HG03439 (cell line): ENCODE measurements around the gene ARMH4.

Experiments used
- ATAC-seq: cut with Tn5 transposase; IDR thresholded peaks from one replicate; pipeline ENCODE4 v1.9.1; 2021; ENCODE audit warnings: mild to moderate bottlenecking, moderate library complexity; ENCODE audit not compliant: unreplicated experiment

The ARMH4 gene, protein sequence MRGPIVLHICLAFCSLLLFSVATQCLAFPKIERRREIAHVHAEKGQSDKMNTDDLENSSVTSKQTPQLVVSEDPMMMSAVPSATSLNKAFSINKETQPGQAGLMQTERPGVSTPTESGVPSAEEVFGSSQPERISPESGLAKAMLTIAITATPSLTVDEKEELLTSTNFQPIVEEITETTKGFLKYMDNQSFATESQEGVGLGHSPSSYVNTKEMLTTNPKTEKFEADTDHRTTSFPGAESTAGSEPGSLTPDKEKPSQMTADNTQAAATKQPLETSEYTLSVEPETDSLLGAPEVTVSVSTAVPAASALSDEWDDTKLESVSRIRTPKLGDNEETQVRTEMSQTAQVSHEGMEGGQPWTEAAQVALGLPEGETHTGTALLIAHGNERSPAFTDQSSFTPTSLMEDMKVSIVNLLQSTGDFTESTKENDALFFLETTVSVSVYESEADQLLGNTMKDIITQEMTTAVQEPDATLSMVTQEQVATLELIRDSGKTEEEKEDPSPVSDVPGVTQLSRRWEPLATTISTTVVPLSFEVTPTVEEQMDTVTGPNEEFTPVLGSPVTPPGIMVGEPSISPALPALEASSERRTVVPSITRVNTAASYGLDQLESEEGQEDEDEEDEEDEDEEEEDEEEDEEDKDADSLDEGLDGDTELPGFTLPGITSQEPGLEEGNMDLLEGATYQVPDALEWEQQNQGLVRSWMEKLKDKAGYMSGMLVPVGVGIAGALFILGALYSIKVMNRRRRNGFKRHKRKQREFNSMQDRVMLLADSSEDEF

DNA sequence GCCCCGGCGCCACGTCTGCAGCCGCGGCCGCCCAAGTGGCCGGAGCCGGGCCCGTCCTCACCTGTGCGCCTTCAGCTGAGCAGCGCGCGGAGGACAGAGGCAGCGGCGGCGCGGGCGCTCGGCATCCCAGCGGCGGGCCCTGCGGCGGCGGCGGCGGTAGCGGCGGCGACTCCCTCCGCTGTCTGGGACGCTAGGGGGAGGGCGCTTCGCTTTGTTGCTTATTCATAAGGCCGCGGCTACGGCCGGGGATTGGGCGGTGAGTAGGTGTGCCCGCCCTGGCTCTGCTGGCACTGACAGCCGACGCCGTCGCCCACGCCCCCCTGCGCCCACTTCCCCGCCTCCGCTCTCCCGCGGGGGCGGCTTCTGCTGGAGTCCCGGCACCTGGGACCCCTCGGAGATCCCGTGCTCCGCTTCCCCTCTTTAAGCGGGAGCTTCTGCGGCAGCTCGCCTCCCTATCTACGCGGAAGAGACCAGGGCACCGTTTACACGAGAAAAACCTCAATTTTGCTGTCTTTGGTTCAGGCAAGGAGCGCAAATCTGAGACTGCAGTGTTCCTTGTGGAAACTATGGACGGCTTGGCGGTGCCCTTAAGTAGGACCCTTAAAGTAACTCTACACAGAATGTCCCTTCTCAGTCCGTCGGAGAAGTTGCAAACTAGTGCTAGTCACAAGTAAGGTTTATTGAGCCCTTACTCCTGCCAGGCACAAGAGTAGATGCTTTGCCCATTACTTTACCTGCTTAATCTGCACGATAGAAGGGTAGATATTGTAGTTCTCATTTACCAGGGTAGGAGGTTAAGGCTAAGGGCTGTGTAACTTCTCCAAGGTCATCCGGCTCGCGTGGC, at the start of gene ARMH4:
Gene ARMH4 (minus strand): TSS at position 200 of the 844 bp plus-strand sequence. CDS start 12,855 bp downstream, outside the sequence.
- peak; percentile 97 for ATAC-seq

DNA sequence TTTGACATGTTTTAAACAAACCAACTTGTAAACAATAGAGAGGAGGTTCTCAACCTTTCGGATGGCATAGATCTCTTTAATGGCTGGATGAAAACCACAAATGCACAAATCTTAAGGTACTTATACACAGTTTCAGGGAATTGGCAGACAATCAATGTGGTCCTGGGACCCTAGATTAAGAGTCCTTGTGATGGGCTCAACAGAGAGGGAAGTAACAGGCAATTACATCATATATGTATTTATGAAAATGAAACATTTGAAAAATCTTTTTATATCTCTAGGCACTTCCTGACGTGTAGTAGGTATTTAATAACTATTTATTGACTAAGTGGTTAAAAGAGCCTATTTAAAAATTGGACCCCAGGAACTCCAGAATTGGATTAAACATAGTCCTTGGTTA, 48.8 kb upstream of the ARMH4 start:
- no peak for ATAC-seq

DNA sequence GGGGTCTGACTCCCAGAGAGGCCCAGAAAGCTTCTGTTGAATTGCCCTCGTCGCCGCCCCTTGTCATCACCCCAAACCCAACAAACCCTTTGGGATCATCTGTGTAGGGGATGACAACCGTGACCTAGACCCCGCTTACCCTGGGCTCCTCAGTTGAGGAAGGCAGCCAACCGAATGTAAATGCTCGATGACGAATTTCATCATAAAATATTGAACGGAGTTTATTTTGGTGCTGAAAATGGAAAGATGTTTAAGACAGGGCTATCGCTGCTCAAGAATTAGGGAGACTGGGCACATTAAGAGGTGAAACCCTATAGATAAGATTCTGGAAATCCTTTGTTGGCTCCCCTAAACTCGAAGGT, 48.4 kb upstream of the ARMH4 start:
- peak; percentile 18 for ATAC-seq

DNA sequence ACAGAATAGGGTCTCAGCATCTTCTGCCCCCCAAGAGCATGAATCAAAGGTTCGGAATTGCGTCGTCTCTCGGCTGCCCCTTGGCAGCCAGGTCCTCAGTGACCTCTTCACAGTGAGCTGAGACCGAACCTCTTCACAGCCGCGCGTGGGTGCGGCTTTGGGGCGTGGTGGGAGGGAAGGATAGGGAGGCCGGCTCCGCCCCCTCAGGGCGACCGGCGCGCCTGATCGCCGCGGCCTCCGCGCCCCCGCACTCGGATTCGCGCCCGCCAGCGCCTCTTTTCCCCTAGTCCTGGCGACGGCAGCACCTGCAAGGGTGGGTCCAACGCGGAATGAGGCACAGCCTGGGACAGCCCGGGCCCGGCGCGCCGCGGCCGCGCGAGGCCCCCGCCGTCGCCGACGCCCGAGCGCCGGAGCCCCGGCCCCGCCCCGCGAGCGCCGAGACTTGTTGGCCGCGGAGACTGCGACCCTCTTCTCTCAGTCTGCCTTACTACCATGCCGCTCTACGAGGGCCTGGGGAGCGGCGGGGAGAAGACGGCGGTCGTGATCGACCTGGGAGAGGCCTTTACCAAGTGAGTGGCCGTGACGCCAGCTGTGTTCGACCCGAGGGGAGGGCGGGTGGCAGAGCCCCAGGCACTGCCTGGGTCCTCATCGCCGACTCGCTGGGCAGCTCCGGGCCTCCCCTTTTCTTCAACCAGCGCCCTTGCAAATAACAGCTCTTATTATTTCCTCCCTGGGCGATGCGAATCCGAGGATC, 47.9 kb upstream of the ARMH4 start, which contains the start of gene ACTR10:
Gene ACTR10 (plus strand): TSS at position 424 of the 754 bp plus-strand sequence. CDS start 69 bp downstream, at position 493.
- peak; percentile 94 for ATAC-seq

DNA sequence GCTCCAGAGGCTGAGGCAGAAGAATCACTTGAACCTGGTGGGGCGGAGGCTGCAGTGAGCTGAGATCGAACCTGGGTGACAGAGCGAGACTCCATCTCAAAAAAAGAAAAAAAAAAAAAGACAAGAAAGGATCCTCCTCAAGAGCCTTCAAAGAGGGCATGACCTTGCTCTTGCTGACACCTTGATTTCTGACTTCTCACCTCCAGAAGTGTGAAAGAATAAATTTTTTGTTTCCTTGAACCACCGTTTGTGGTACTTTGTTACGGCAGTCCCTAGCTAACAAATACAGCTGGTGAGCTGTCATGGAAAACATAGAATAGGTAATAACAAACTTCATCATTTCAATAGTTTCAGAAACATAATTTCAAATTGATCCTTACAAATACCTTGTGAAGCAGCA, 46.1 kb upstream of the ARMH4 start:
- ATAC-seq, result no peak

DNA sequence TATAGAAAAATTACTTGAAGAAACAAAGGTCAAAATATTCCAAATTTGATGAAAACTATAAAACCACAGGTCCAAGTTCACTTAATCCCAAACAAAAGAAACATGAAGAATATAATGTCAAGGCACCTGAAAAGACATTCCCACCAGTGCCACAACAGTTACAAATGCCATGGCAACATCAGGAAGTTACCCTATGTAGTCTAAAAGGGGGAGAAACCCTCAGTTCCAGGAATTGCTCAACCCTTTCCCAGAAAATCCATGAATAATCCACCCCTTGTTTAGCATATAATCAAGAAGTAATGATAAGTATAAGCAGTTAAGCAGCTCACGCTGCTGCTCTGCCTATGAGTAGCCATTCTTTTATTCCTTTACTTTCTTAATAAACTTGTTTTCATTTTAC, 44.2 kb upstream of the ARMH4 start:
- ATAC-seq, result no peak

DNA sequence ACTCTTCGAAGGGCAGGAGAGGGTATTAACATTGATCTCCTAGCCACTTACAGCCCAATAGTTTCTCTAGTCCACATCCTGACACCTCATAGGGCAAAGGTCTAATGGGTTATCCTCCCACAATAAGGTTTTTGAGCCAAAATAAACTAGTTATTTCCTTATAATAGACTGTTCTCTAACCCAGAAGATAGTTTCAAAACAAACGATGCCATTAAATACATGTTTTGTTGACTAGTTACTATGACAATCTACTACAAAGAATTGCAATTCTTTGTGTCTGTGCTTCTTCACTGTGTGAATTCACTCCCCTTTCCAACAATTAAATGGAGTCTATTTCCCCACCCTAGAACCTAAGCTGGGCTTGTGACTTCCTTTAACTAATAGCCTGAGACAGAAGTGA, 41.5 kb upstream of the ARMH4 start:
- ATAC-seq, result no peak

DNA sequence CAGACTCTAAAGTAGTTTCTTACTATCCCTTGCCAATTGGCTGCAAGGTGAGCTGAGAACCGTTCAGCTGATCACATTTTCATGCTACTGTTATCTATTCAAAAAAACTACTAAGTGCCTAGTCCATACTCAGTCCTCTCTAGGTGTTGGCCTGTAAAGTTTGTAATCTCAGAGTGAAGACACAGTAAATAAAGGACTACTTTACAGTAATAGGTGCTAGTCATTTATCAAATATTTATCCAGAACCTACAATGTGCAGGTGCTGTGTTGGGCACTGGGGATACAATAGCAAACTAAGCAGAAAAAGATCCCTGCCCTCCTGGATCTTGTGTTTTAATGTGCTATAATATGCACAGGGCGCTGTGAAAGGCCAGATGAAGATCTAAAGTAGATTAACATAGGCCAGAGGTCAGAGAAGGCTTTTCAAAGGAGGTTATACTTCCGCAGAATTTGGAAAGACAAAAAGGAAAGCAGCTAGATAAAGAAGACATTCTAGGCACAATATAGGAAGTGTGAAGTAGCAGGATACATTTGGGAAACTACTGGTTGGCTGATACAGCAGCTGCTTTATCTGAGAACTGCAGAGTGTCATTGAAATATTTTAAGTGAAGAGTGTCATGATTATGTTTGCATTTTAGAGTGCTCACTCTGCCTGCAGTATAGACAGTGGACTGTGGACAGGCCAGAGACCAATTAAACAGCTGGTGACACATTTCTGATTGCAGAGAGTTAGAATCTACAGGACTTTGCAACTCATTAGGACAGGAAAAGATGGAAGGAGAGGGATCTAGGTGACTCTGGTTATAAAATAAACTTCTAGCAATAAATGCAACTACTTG, 40.0 kb upstream of the ARMH4 start:
- no peak for ATAC-seq

DNA sequence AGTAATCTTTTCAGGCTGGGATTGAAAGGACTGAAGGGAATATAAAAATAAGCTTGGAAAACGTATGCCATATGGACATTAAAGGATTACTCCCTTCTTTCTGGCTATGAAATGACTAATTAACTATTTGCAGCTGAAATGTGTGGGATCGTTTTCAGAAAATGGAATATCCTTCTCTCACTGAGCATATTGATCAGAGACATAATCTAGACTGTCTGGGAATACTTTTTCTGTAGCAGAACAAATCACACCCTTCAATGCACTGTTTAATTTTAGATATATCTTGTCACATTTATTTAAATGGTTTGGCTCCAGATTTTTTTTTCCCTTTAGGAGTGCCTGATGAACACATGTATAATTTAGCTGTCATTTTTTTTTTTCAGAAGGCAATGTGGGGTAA, 37.2 kb upstream of the ARMH4 start:
- ATAC-seq, result no peak

DNA sequence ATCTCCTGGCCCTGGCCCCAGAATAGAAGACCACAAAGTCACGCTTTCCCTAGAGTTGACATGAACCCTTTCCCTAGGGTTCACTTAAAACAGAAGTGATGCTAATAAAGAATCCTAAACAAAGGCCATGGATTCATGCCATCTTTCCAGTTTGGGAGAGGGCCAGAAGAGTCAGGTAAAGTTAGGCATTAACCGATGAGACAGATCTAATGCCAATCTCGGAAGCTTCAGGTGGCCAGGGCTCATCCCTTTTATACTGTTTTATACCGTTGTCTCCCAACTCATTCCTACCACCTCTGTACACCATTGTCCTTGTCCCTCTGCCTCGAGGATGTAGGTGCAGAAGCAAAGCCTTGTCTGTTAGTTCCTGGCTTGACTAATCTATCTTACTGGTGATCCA, 25.1 kb upstream of the ARMH4 start:
- ATAC-seq, result no peak

DNA sequence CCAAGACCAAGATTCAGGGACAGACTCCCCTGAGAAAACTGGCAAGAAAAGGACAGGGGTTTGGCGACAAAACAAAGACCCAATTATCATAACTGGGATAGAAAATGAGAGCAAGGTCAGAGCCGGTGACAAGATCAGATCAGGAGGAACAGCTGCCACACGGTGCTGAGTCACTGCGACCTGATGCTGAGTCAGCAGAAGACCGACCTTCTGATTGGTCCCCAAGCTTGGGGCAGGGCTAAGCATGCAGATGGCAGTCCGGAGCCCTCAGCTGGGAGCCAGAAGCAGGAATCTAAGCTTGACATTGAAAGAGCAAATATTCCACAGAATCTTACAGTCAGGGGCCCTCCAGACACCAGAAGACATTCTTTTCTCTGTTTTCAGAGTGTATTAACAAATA, 19.1 kb upstream of the ARMH4 start:
- peak; percentile 70 for ATAC-seq

DNA sequence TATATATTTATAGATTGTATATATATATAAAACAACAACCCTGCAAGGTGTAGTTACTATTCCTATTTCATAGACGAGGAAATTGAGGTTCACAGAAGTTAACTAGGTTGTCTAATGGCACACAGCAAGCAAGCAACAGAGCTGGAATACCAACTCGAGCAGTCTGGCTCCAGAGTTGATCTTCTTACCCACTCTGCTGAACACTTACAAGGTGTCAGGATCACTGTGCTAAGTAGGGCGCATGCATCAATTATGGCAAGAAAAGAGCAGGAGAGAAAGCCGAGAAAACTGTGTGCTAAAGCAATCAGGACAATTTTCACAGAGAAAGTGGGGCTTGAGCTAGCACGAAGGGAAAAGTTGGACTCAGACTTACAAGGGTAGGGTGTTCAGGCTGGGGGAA, 15.9 kb upstream of the ARMH4 start:
- ATAC-seq, result no peak

DNA sequence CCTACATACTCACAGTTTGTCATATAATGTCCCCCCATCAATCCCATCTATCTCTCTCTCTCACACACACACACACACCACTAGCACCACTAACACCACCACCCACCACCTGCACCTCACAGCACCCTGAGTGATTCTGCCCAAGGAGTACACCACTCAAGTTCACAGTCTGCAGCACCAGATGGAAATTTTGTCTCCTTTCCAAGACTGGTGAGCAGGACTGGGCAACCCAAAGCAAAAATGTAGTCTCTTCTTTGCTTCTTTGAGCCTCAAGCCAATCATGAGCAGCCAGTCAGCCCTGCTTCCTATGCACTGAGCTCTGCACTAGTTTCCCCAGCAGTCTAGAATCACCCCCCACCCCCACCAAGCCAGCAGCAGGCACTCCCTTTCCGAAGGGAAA, 15.0 kb upstream of the ARMH4 start:
- no peak for ATAC-seq

DNA sequence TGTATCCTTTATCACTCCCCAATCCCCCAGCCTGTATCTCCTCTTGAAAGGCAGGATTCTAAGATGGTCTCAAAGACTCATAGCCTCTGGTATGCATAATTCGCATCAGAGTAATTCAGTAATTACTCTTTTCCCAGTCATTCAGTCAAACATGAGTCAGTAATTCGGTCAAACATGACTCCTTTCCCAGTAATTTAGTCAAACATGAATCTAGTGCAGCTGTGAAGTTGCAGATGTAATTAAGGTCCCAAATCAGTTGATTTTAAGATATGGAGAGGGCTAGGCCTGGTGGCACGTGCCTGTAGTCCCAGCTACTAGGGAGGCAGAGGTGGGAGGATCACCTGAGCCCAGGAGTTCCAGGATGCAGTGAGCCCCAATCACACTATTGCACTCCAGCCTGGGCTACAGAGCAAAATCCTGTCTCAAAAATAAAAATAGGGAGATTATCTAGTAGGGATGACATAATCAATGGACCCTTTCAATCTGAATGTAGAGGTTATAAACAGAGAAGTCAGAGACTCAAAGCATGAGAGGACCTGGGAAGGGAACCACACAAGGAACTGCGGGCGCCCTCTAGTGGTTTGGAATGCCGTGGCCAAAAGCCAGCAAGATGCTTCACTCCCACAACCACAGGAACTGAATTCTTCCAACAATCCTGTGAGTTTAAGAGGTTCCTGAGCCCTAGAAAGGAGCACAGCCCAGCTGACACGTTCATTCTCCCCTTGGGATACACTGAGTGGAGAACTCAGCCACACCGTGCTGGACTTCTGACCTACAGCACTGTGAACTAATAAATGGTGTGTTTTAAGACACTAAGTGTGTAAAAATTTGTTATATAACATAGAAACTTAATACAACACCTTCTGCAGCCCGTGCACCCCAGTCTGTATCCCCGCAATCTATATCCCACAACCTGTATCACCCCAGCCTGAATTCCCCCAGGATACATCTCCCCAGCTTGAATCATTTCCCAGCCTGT, 14.3 kb upstream of the ARMH4 start:
- no peak for ATAC-seq

DNA sequence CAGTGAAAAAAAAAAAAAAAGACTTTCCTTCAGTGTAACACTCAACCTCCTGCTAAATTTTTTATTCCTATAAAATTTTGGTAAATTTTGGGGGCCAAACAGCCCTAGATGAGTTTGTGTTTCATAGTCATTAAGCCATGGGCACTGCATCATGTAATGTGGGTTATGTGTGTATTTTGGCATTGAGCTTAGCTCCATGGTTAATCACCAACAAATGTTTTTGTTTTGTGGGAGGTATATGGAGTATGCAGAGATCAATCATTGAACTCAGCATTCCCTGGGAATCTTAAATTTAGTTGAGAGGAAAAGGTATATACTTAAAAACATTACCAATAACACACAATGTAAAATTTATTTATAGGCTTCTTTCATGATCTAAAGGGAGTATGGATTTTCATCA, 8.5 kb upstream of the ARMH4 start:
- no peak for ATAC-seq

DNA sequence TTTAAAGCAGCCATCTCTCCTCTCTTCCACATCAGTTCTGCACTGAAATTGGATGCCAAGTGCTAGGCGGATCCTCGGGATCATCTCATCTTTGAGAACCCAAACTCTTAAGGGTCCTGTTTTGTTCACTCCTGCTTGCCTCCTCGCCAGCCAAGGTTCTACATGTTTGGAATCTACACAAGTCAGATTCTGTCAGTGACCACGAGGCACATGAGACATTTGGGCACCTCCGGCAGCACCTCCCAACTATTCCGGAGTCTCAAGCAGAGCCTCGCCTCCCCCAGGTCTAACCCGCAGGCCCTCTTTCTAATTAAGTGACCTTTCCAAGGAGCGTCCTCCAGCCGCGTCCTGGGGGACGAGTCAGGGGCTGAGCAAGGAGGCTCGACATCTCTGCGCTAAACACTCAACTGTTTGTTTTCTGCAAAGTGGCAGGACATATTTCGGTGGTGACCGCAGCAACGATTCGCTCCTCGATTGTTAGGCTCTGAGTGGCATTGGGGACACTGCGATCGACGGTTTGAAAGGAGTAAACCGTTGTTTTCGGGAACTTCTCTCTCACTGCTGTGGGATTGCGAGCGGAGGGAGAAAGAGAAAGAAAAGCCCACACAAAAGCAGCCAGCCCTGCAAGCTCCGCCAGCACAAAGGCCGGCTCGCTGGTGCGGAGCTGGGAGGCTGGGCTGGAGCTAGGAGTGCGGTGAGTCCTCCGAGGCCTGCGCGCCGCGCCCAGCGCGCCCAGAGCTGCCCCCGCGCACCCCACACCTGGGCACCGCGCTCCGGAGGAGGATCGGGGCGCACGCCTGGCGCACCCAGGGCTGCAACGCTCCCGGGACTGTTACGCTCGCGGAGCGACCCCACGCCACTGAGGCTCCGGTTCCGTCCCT, 640 bp downstream of the ARMH4 start:
- ATAC-seq, result peak; percentile 47

DNA sequence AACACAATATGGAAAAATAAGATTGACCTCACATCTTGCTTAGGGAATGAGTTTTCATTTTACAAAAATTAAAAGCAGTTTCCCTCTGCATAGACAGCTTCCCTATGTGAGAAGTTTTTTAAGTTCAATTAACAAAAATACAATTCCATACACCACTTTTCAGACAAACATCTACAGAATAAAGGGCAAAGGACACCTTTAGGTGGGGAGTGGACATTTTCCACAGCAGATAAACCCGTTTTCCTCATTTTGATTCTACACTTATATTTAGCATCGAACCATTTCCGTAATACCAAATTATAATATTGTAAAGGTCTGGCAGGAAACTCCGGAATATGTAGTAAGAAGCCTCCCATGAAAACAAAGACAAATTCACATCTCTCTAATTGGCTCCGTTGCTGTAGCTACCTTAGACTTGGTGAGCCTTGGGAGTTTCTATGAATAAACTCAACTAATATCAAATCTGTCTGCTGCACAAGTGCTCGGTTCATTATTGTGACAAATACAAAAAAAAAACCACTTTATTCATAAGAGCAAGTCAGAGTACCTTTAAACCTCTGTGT, 1.7 kb downstream of the ARMH4 start:
- no peak for ATAC-seq
